GM19351 (cell line): ENCODE data around the gene KRTAP12-1.

Experiments used
- ATAC-seq: cut with Tn5 transposase; IDR thresholded peaks from one replicate; pipeline ENCODE4 v1.9.1; 2021; ENCODE audit warnings: mild to moderate bottlenecking, moderate library complexity; ENCODE audit not compliant: unreplicated experiment

Gene KRTAP12-1, protein sequence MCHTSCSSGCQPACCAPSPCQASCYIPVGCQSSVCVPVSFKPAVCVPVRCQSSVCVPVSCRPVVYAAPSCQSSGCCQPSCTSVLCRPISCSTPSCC

DNA sequence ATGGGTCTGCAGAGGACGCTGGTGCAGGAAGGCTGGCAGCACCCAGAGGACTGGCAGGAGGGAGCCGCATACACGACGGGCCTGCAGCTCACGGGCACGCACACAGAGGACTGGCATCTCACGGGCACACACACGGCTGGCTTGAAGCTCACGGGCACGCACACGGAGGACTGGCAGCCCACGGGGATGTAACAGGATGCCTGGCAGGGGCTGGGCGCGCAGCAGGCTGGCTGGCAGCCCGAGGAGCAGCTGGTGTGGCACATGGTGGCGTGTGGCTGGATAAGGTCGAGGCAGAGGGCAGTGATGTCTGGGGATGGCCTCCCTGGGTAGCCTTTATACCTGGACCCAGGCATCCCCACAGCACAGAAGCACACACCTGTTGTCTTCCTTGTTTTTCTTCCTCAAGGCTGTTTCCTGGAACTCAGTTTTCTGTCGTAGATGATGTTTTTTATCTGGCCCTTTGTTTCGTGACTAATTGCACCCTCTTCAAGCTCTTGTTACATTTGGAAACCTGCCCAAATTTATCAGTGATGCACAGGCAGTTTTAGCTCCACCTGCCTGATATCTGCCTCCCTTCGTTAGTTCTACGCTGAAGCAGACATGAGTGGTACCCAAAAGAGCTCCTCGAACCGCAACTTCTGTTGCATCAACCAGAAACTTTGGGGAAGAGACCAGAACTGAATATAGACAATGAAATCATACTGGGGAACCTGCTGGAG, at the start of gene KRTAP12-1:
Gene KRTAP12-1, minus strand, starts transcription at position 303 of the 719 bp plus-strand sequence. Its CDS starts 40 bp downstream, at position 263.
- no peak for ATAC-seq

DNA sequence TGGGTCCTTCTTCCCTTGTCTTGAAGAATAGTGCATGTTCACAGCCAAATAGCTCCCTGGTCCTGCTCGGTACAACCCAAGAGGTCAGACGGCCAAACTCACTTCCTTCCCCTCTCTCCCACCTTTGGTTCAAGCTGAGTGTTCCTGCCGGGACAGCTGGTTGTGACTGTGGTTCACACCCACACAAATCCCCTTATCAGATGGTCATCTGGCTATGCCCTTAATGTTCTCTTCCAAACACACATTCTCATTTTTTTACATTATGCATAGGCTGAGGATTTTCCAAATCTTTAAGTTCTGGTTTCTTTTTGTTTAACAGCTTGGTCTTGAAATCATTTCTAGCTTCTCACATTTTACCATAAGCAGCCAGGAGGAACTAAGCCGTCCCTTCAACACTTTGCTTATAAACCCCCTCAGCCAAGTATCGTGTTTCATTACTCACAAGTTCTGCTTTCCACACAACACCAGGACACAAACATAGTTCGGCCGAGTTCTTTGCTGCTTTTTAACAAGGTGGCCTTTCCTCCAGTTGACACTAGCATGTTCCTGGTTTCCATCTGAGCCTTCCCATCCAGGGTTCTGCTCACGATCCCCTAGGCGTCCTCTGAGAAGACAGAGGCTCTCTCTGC, 49.1 kb upstream of the KRTAP12-1 start:
- ATAC-seq = no peak

DNA sequence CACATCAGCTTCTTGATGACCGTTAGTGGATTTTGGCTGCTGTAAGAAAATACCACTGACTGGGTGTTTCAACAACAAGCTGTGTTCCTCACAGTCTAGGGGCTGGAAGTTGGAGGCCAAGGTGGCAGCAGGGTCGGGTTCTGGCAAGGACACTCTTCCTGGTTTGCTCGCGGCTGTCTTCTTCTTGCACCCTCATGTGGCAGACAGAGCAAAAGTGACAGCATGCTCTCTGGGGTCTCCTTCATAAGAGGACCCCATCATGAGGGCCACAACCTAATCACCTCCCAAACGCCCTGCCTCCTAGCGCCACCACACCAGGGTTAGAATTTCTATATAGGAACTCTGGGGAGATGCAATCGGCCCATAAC, 48.0 kb upstream of the KRTAP12-1 start:
- no peak for ATAC-seq

DNA sequence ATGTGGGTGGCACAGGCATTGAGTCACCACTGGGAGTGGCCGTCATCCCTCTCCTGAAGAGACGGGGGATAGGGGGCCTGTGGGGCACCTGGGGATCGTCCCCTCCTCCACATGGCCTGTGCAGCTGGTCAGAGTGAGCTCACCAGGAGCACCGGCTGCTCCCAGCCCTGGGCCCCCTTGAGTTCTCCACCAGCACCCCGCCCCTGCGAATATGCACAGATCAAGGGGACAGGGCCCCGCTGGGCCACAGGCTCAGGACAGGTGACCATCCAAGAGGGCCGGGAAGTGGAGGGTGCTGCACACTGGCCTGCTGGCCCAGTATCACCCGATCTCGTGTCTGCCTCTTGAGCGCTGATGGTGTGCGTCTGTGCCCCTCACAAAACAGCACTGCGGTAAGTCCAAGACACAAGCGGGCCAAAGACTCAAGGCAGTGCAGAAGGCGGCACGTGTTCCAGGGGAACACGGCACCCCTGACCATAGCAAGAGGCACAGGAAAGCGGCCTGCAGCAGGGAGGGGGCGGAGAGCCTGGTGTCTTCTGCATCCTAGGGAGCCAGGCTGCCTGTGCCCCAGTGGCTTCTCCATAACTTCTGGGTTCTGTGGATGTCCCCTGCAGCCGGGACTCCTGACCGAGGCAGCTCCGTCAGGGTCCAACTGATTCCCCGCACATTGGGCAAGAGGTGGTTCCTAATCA, 47.5 kb upstream of the KRTAP12-1 start:
- no peak for ATAC-seq

DNA sequence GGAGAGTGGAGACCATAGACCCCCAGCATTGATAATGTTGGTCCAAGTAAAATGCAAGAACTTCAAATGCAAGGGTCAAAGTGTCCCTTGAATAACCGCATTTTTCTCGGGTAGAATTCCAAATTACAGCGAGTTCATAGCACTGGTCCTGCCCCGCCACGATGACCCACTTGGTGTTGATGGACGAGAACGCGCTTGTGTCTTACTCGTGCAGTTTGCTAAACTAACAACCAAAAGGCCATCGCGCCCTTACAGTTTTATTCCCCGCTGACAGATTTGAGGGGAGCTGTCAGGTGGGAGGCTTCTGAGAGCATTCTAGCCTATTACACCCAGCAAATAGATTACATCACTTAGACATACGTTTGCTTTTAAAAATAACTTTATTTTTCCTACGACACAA, 46.8 kb upstream of the KRTAP12-1 start:
- no peak for ATAC-seq

DNA sequence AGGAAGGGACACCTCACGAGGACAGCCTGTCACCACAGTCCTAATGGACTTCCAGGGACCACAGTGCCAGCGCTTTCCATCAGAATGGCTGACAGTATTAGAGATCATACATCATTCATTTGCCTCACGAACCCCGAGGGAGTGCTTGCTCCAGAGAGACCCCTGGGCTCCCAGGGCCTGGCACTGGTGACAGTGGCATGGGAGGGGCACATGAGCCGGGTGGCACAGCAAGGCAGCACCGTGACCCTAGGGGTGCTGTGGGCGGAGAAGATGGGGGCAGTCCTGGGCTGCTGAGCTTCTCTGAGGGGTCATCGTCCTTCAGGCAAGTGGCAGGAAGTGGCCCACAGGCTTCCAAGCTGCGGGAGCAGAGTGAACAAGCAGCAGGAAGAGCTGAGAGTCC, 45.8 kb upstream of the KRTAP12-1 start:
- no peak for ATAC-seq

DNA sequence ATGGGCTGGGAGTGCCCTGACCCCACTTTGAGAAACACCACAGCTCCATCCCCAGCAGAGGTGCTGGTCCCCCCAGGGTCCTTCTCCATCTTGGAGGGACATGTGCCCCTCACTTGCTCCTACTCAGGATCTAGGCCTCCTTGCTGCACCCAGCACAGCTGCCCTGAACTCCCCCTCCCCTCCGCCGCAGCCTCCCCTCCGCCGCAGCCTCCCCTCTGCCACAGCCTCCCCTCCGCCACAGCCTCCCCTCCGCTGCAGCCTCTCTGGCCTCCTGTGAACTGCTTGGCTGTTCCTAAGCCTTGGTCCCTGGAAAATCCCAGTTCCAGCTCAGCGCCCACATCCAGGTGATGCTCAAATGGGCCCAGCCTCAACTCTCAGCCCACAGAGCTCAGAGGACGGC, 45.4 kb upstream of the KRTAP12-1 start:
- ATAC-seq = no peak

DNA sequence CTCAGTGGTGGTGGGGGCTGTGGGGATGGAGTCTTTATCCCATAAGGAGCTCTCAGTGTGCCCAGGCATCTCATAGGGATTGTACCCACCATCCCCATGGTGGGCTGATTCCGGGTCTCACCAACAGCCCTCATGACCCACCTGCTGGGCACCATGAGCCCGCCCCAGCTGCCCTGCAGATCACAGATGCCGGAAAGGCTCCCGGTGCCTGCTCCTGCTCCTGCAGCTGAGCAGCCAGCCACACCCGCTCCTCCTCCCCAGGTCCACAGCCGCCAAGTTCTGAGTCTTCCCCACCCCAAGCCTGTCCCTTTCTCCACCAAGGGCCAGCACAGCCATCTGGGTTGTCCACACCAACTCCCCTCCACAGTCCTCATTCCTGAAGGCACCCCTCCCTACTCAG, 44.9 kb upstream of the KRTAP12-1 start:
- ATAC-seq = no peak

DNA sequence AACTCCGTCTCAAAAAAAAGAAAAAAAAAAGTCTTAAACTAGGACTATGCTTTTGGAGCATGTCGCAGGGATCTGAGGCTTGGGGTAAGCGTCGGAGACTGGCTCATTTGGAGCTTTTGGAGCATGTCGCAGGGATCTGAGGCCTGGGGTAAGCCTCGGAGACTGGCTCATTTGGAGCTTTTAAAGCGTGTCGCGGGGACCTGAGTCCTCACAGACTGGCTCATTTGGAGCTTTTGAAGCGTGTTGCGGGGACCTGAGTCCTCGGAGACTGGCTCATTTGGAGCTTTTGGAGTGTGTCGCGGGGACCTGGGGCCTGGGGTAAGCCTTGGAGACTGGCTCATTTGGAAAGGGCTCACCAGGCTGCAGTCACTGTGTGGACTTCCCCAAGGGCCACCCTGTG, 43.0 kb upstream of the KRTAP12-1 start:
- no peak for ATAC-seq

DNA sequence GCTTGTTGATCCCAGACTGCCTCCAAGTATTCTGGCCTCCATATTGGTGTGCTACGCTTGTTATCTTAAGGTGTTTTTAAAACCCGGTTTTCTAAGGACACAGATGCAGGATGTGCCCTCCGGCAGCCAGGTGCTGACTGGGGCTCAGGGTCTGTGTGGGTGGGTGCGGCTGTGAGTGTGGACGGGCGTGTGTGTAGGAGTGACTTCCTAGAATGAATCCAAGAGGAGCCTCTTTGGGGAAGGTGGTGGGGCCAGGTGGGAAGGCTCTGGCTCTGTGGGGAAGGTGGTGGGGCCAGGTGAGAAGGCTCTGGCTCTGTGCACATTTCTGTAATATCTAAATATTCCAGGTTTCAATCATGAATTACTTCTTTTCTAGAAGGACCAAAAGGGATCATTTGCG, 42.2 kb upstream of the KRTAP12-1 start:
- no peak for ATAC-seq

DNA sequence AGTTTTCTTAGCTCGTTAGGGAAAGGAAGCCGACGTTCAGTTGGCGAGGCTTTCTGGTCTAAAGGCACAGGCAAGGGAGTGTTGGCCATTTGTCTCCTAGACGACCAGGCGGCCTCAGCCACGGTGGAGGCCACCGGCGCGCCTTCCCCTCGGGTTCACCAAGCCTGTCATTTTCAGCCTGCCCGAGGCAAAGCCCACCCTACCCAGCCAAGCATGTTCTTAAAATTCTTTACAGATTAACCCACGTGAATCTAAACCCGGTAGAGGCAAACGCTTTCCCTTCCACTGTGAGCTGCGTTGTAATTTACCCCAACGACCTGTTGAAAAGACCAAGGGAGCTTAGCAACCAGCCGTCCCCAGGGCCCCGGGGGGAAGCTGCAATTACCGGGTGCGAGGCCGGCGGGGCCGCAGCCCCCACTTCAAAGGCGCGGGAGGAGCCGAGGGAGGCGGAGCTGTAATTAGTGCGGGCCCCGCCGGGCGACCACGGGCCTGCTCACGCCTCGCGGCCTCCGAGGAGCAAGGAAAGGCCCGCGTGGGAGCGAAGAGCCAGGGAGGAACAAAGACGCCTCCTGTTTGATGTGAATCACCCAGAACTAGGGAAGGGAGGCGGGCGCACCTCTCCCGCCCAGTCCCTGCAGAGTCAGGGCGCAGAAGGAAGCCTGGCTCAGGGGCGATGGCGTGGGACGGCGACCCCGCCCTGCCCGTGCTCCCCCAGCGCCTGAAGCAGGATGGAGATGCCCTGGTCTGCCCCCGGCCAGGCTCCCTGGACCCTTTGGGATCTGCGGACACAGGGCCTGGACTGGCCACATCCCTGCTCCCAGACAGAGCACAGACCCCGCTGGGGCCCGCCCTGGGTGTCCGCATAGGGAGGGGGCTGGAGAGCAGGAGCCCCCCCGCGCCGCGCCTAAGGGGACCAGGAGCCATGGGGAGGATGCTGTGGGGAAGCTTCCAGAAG, 41.5 kb upstream of the KRTAP12-1 start:
- ATAC-seq = no peak

DNA sequence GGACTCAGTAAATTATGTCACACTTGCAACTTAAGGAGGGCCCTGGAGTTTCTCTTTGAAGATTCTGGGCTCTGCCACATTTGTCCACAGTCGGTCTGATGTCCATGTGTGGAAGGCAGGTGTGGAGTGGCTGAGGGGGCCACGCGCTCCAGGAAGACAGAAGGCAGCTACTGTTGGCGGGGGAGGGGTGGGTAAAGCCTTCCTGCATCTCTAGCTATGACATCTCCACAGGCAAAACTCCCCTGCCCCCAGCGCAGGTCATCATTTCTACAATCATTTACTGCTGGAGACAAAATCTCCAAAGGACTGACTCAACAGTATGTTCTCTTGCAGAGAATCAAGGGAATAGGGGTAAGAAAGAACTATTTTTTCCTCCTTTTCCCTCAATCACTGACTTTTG, 40.8 kb upstream of the KRTAP12-1 start:
- ATAC-seq = no peak

DNA sequence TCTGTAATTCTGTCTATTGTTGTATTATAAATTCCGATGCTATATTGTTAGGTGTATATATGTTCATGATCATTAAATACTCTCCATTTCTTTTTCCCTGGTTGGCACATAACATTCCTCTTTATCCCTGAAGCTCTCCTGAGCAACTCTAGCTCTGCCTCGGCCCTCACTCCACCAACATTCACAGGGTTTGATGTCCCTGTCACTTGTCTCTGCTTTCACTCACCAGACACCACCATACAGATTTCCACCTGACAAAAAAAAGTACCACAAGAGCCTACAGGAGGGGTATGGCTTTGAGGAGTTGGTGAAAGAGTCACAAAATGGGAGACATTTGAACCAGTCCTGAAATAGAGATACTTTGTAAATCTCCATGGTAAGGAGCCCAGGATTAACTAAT, 38.2 kb upstream of the KRTAP12-1 start:
- ATAC-seq = no peak

DNA sequence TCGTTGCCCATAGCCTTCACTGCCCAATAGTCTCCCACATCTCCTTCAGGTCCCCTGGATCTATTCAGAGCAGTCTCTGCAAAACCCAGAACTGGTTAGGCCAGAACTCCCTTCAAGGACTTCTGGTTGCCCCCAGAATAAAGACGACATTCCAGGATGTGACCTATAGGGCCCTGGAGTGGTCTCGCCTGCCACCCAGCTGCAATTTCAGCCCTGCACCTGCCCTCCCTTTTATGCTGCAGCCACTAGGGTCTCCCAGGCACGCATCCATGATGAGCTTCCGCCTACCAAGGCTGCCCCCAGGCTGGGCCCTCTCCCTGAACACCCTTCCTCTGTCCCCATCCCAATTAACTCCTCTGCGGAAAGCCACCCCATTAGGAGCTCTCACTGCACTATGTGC, 36.6 kb upstream of the KRTAP12-1 start:
- no peak for ATAC-seq

DNA sequence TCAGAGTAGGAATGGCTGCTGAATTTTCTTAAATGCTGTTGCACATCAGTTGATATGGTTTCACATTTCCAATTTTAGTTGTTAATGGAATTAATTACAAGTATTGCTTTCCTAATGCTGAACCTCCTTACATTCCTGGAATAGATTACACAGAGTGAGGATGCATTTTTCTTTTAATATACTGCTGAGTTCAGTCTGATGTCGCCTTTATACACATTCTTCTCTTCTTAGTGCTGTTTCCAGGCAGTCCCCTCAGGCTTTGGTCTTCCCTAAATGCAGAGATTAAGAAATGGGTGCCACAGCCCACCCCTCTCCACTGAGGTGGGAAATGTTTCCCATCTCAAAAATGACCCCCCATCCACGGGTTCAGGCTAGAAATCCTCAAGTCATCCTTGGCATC, 36.1 kb upstream of the KRTAP12-1 start:
- no peak for ATAC-seq

DNA sequence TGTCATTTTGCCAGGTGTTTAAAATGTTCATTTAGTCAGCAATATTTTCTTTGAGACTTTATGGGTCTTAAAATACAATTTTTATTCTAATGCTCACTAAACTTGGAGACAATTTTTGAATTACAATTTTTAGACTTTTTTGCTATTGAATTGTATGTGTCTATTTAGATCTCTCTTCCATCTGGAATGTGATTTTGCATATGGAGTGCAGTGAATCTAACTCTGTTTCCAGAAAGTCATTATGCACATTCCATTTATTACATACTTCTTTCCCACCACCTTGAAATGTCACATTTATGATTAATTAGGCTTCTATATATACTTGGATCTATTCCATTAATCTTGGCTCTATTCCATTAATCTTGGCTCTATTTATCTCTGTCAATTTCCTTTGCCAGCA, 35.0 kb upstream of the KRTAP12-1 start:
- ATAC-seq = no peak

DNA sequence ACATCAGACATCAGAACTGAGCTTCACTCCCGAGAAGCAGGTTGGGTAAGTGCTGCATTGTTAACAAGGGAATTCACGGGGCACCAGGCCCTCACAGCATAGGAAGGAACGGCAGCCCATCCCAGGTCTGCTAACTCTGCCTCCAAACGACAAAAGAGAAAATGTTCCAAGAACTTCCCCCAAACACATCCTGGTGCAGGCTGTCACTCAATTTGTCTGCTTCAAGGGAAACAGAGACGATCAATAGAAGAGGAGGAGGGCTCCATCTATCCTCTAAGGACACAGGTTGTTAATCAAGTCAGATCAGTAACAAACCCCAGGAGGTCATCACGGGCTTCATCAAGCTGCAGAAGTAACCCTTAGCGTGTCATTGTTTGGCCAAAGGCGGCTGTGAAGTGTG, 32.9 kb upstream of the KRTAP12-1 start:
- no peak for ATAC-seq

DNA sequence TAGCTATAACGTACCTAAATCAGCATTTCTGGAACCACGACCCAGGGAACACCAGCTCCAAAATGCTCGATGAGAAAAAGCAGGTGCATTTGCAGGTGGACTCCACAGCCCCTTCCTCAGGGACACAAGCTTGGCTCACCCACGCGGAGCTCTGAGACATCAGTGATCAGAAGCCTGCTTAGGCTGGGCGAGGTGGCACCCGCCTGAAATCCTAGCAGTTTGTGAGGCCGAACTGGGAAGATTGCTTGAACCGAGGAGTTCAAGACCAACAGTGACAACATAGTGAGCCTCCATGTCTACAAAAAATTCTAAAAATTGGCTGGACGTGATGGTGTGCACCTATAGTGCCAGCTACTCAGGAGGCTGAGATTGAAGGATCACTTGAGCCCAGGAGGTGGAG, 31.9 kb upstream of the KRTAP12-1 start:
- ATAC-seq = no peak

DNA sequence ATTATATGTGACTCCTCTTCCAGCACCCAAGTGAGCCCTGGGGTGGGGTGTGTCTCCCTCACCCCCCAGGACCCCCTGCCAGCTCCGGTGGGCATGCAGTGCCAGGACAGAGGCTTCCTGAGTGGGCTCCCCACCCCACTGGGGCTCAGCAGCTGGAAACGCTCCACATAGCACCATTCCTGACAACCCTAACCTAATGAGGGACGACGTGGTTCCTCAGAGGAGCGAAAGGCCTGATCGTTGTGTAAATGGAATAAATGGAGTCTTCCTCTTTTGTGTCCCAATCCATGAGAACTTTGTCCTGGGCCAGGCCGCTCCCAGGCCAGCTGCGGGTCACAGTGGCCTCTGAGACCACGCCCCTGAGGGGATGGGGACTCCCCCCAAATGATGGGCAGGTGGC, 31.2 kb upstream of the KRTAP12-1 start:
- ATAC-seq = no peak

DNA sequence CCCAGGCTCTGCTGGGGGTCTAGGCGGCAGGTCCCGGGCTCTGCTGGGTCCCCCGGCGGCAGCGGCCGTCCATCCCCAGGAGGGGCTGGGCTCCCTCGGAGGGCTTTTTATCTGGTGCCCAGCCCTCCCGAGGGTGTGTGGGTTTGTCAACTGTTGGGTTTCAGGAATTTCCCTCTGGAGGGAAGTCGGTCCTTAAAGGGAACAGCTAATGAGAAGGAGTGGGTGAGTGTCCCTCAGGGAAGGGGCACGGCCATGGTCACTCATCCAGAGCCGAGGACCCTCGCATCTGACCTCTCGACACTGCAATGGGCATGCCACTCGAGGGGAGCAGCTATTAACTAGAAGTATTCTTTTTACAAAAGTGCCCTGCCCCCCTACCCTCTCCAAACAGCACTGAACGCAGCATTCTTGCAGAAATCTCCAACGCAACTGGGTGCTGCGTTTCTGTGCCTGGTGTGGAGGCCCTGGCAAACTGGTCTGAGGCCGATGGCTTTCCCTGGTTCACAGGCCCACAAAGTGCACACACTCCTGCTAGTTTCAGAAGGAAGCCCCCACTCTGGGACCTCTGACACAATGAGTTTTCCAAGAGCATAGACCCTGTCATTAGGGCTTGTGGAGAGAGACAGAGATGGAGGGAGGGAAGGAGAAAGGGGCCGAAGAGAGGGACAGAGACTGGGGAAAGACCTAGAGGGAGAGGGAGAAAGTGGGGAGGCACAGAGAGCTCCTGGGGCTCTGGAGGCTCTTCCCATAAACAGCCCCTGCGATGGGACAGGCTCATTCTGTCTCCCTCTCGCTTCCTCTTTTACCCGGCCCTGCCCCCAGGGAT, 30.5 kb upstream of the KRTAP12-1 start:
- no peak for ATAC-seq
